Measurements from ENCODE around the gene GPR132.
A peak's percentile ranks its signal among the peaks of the same experiment; 100 is the strongest.

GPR132 gene

DNA sequence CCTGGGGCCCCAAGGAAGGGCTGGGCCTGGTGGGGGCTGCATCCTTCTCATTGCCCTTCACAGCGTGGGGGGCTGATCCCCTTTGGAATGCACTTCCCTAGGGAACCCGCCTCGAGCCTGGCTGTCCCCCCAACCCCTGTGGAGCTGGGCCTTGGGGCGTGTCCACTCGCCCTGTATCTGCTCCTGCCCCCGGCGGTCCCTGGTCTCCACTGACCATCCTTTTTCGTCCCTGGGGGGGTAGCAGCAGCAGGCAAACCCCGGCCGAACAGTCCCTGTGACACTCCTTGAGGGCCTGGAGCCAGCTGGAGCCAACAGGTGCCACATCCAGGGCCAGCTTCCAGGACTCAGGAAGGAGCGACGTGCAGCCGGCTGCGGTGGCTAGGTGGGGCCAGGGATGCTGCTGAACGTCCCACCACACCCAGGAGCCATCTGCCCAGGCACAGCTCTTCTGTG is 9.4 kb upstream of the GPR132 start:
- DNase-seq (ENCODE audit: extremely low read depth, insufficient read length), result peak; percentile 25
- no peaks in the 10 kb centered on the region for H3K27me3 ChIP-seq (replicated peaks; ENCODE audit: control insufficient read depth, insufficient read depth, low read length)
- no peaks in the 10 kb centered on the region for H3K36me3 ChIP-seq (ENCODE audit: control insufficient read depth, insufficient read depth, low read length)
- TF ChIP-seq, protein P1, sequence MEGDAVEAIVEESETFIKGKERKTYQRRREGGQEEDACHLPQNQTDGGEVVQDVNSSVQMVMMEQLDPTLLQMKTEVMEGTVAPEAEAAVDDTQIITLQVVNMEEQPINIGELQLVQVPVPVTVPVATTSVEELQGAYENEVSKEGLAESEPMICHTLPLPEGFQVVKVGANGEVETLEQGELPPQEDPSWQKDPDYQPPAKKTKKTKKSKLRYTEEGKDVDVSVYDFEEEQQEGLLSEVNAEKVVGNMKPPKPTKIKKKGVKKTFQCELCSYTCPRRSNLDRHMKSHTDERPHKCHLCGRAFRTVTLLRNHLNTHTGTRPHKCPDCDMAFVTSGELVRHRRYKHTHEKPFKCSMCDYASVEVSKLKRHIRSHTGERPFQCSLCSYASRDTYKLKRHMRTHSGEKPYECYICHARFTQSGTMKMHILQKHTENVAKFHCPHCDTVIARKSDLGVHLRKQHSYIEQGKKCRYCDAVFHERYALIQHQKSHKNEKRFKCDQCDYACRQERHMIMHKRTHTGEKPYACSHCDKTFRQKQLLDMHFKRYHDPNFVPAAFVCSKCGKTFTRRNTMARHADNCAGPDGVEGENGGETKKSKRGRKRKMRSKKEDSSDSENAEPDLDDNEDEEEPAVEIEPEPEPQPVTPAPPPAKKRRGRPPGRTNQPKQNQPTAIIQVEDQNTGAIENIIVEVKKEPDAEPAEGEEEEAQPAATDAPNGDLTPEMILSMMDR (IDR thresholded peaks at IDR 0.05; ENCODE audit: insufficient read depth, low read length, poor library complexity, severe bottlenecking), result no peak
- H3K4me3 ChIP-seq (replicated peaks; ENCODE audit: low read depth, low read length), result peak overlapping the region; percentile 18; the same call in 1 of the 2 replicates

DNA sequence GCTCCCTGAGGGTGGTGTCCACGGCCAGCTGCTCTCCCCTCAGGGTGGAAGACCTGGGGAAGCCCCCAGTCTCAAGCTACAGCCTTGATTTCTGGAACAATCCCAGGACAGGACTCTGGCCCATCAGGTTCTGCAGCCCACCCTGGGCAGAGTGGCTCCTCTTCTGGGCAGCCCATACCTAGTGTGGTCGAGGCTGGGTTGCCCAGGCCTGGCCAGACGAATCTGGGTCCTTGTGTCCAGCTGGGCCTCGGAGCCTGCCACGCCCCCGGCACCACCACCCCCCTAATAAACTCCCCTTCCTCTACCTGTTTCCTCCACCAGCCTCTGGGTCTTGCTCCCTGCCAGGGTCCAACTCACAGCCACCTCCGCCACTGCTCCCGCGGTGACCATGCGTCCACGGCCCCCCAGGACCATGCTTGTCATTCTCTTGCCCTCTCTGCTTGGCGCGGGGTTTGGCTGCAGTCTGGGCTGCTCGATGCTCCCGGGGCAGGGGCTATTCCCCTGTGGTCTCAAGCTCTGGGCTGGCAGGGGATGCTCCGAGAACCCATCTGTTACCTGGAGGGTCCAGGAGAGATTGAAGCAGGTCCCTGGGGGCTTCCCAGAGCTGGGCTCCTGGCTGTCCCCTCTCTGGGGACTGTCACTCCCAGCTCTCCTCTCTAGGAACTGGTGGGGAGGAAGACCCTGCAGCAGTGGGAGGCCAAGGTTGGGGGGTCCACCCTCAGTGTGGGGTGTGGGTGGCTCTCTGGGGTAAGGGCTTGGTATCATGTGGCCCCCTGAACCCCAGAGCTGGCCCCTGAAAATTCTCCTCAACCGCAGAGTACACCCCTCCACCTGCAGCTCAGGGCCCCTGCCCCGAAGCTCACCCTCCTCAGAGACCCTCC is 8.7 kb upstream of the GPR132 start:
- TF ChIP-seq, protein P1 (IDR thresholded peaks at IDR 0.05; ENCODE audit: insufficient read depth, low read length, poor library complexity, severe bottlenecking), result no peak
- Histone ChIP-seq H3K36me3 (ENCODE audit: control insufficient read depth, insufficient read depth, low read length) (no peaks in the 10 kb centered on the region), H3K4me3 (replicated peaks; ENCODE audit: low read depth, low read length) (no peak overlapping the region), H3K27me3 (replicated peaks; ENCODE audit: control insufficient read depth, insufficient read depth, low read length) (no peaks in the 10 kb centered on the region)
- no peak for DNase-seq (ENCODE audit: extremely low read depth, insufficient read length)

DNA sequence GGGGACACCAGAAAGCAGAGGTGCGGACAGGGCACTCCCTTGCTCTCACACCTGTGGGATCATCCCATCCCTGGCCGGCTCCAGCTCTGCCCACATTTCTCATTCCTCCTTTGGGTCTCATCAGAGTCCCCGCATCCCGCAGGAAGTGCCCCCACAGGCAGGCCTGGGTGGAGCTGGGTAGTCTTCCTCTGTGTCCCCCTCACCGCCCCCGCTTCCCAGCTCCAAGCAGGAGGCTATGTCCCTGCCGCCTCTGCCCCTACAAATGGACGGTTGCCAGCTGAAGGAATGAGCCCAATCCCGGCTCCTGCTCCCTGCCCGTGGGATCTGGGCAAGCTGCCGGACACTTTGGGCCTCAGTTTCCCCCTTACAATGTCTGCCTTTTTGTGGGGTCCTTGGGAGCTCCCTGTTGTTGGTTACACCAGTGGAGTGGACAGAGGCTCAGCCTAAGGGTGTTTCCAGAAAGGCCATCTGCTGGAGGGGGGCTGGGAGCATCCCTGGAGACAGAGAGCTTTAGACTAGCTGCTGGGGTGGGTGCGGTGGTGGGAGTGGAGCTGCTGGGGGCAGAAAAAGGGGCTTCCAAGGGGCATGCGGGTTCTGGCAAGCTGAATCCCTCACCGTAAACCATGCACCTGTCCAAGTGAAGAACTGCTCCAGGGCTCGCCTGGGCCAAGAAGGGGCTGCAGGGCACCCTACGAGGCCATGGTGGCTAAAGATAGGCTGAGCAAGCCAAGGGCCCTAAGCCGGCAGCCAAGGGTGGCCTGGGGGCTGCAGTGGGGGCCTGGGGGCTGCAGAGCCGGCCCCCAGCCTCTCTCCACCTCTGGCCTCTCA is 7.9 kb upstream of the GPR132 start:
- Histone ChIP-seq H3K4me3 (replicated peaks; ENCODE audit: low read depth, low read length) (no peak overlapping the region), H3K36me3 (ENCODE audit: control insufficient read depth, insufficient read depth, low read length) (no peaks in the 10 kb centered on the region), H3K27me3 (replicated peaks; ENCODE audit: control insufficient read depth, insufficient read depth, low read length) (no peaks in the 10 kb centered on the region)
- TF ChIP-seq, protein P1 (IDR thresholded peaks at IDR 0.05; ENCODE audit: insufficient read depth, low read length, poor library complexity, severe bottlenecking), result no peak
- DNase-seq (ENCODE audit: extremely low read depth, insufficient read length), result no peak

DNA sequence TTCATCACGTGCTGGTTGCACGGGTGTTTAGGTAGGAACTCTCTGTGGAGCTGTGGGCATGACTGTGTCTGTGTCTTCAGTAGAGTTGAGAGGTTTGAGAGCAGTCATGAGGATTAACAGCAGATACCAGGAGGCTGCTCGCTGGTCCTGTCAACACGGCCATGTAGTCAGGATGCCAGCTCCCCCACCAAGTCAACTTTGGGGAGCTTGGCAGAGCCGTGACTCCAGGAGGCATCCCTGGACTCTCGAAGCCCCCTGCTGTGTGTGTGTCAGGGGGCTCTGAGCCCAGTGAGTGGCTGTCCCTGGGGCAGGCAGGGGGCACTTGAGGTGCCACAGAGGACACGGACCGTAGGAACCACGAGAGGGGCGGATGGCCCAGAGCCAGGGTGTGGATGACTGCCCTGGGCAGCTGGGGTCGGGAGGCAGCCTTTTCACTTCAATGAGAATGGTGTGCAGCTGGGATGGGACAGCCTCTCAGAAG is 7.2 kb upstream of the GPR132 start:
- no peaks in the 10 kb centered on the region for H3K27me3 ChIP-seq (replicated peaks; ENCODE audit: control insufficient read depth, insufficient read depth, low read length)
- no peak overlapping the region for H3K4me3 ChIP-seq (replicated peaks; ENCODE audit: low read depth, low read length)
- DNase-seq (ENCODE audit: extremely low read depth, insufficient read length), result no peak
- TF ChIP-seq, protein P1 (IDR thresholded peaks at IDR 0.05; ENCODE audit: insufficient read depth, low read length, poor library complexity, severe bottlenecking), result no peak
- H3K36me3 ChIP-seq (ENCODE audit: control insufficient read depth, insufficient read depth, low read length), result no peaks in the 10 kb centered on the region

DNA sequence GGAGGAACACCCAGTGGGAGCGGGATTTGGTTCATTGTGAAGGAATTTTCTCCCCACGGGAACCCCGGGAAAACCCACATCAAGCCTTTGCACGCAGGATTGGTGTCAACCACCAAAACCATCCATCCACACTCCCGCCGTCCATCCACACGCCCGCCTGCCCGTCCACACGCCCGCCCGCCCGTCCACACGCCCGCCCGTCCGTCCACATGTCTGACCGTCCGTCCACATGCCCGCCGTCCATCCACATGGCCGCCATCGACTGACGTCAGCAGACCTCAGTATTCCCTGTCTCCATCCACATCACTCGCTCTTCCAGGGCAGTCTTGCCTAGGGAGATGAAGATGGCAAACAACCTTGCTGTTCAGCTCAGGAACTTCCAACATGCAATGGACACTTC is 6.7 kb upstream of the GPR132 start:
- H3K4me3 ChIP-seq (replicated peaks; ENCODE audit: low read depth, low read length), result no peak overlapping the region
- no peak for DNase-seq (ENCODE audit: extremely low read depth, insufficient read length)
- H3K36me3 ChIP-seq (ENCODE audit: control insufficient read depth, insufficient read depth, low read length), result no peaks in the 10 kb centered on the region
- TF ChIP-seq, protein P1 (IDR thresholded peaks at IDR 0.05; ENCODE audit: insufficient read depth, low read length, poor library complexity, severe bottlenecking), result no peak
- no peaks in the 10 kb centered on the region for H3K27me3 ChIP-seq (replicated peaks; ENCODE audit: control insufficient read depth, insufficient read depth, low read length)
